ENCODE data around the gene ZNF124.

- no peak for TF ChIP-seq CTCF (IDR thresholded peaks at IDR 0.05; ENCODE audit: poor library complexity)
- TF ChIP-seq EZH2 (IDR thresholded peaks at IDR 0.05; ENCODE audit: borderline replicate concordance): no peak
Observed at GRCh38 chr1:247115141-247115510, 56.7 kb downstream of the ZNF124 start.

Measured in hepatocyte (in vitro differentiated cells).